Left forelimb (tissue), 1 donor: ENCODE results near the gene BCAR3.

Experiments
- DNase-seq: peaks from one replicate; pipeline ENCODE4 v3.0.0-alpha.2; 2018; ENCODE audit warnings: low spot score

Gene BCAR3

DNA sequence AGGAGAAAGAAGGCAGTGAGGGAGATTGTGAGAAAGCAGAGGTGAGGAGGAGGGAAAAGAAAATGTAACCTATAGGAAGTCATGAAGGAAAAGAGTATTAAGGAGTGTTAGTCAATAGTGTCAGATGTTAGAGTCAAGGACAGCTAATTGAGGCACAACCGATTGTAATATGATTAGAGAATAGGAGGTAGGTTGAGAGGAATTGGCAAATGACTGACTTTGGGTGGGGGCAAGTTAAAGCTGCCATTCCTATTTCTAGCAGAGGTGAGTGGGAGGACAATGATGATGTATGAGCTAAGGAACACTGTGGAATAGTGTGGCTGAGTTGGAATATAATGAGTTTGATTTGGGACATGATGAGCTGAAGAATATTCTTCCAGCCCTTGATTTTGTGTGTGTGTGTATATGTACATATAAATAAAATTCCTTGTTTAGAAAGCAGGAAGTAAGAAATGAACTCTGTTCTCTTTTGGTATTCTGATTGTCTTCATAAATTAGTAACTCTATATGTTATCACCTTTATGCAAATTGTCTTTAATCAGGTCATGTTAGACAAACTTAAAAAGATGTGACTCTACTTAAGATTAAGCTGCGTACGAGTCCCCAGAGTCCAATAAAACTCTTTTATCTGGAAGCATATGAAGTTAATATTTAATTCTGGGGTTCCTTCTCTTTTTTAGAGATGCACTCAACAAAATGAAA lies 135.3 kb downstream of the BCAR3 start:
- no peak for DNase-seq

DNA sequence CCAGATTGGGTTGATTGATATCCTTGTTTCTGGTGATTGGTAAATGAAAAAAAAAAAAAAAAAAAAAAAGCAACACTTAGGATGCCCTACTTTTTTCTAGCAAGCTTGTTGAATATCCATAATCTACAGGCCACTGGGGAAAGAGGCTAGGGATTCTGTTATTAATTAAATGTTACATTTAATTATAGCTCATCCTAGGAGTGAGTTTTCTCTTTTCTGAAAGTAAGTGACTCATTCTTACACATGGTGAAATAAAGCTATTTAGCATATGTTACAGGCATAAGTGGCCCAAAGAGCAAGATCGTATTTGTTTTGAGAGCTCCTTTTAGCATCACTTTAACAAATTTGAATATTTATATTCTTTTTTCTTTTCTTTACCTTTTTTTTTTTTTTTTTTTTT lies 139.2 kb downstream of the BCAR3 start:
- DNase-seq: no peak

DNA sequence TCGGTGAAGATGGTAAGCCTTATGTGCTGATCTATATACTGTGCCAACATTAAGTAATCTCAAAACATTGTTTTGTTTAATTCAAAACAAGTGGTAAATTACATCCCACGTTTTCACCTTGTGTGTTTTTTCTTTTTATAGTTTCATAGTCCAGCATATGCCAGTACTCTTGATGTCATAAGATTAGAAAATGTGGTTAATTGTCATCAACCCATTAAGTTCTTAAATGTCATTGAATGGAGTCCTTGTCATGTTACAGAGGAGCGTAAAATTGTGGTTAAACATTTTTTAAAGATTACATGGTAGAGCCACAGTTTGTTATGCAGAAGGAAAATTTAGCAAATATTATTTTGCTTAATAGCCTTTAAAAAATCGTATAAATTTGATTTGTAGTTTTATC lies 140.6 kb downstream of the BCAR3 start:
- DNase-seq: no peak

DNA sequence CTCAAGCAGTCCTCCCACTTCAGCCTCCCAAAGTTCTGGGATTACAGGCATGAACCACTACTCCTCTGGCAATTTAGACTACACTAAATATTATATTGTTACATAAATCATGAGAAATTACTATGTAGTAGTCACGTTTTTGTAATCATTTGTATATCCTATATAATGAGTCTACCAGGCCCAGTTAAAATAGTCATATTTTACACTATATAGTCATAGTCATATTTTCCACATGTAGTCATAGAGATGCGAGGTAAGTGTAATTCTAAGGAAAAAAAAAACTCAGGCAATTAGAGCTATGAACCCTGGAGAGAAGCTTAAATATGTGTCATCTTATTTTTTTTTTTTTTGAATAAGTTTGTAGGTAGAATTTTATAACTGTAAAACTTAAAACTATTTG lies 143.7 kb downstream of the BCAR3 start:
- DNase-seq: no peak

DNA sequence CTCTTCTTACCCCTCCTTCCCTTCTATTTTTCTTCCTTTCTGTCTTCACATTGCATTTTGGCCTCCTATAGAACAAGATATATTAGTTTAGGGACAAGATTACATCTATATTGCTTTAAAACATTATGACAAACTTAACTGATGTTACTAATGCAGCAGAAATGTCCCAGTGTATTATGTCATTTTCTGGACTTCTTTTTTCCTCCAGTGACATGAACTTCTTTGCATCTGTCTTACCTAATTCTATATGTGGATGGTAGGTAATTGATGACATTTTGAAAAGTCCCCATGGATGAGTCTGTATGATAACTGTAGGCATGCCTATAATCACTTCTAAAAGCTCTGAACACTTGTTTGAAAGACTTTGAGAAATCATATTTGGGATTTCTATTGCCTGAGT lies 144.2 kb downstream of the BCAR3 start:
- DNase-seq: no peak

DNA sequence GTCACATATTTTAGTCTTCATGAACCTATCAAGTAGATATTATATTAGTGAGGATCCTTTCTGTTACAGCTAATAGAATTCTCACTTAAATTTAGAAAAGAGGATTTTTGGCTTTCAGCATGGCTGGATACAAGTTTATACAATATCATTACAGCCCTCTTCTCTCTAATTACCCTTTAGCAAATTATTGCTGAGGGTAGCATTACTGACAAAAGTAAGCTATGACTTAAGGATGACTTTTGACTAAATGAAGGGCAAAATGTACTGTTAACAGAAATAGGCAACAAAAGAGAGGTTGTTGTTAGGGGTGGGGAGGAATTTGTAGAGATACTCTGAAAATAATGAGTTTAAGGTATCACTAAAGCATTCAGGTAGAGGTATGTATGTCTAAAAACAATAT lies 148.0 kb downstream of the BCAR3 start:
- DNase-seq: no peak

DNA sequence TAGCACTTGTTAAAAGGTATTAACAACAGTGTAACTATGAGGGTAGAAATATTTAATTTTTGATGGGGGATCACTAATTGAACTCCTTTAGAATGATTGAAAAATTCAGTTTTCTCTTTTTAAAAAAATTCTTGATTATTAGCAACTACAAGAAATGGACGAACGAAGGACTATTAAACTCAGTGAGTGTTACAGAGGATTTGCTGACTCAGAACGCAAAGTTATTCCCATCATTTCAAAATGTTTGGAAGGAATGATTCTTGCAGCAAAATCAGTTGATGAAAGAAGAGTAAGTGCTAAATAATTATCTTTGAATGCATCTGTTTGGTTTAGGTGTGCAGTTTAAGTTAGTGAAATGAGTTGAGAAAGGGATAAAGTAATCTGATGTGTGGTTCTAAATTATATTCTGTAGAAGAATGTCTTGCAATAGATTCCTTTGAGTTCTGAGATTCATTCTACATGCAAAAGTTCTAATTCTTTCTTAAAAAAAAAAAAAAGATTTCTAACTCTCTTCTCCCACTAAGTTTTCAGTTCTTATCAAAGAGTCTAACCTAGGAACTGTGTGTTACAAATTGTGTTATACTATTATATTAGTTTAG lies 148.8 kb downstream of the BCAR3 start:
- DNase-seq: no peak

DNA sequence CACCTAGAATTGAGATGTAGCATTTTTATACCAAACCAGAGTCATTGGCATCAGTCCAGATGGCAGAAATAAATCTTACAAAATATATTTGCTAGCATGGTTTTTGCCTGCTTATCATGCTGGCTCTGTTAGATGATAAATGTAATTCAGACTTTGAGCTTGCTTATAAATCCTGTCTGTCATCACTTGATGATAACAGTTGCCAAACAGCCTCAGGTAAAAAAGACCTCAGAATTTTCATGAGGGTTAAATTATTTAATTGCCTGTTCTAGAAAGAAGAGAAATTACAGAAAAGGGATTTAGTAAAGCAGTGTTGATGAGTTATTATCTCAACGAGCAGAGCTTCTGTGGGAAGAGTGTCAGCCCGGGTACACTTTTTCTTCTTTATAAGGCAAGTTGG lies 150.4 kb downstream of the BCAR3 start:
- no peak for DNase-seq

DNA sequence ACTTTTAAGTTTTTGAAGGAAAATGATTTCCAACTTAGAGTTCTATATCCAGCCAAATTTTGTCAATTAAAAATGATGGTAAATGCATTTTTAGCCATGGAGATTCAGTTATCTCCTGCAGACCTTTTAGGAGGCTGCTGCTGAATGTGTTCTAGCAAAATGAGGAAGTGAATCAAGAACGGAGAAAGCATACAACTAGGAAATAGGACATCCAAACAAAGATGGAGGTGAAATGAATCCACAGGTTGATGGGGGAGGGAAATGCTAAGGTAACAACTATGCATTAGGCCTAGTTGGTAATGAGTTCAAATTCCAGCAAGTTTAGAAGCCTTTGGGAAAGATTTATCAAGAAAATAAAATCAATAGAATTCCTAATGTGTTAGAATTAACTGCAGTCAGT lies 153.2 kb downstream of the BCAR3 start:
- no peak for DNase-seq

DNA sequence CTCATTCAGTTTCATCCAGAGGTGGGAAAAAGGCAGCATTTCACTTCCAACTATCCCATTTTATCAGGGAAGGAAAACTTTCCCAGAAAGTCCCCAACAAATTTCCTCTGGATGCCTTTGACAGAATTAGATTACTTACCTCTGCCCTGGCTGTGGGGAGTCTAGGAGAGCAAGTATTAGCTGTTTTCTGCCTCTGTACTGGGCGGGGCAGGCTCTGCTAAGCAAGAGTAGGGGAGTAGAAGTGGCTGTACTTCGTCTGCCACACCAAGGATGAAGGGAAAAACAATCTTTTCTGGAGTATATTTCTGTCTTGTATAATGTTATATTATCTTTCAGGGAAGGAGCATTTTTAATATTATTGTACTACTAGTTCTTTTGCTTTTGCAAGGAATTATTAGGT lies 155.2 kb downstream of the BCAR3 start:
- no peak for DNase-seq

DNA sequence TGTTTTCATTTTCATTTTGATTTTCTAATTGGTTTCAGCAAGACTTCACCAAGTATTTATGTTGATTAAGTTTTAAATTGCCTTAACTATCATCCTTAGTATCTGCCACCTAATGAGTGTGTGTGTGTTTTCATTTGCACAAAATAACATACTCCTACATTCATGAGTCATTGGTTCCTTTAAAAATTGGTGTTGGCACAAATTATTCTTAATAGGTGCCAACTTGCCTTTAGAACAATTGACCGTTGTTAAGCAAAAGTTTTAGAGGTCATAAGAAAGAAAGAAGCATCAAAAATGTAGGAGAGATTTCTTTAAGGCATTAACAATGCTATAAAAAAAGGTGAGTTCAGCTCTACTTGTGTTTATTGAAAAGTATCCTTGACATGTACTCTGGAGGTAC lies 156.2 kb downstream of the BCAR3 start:
- no peak for DNase-seq

DNA sequence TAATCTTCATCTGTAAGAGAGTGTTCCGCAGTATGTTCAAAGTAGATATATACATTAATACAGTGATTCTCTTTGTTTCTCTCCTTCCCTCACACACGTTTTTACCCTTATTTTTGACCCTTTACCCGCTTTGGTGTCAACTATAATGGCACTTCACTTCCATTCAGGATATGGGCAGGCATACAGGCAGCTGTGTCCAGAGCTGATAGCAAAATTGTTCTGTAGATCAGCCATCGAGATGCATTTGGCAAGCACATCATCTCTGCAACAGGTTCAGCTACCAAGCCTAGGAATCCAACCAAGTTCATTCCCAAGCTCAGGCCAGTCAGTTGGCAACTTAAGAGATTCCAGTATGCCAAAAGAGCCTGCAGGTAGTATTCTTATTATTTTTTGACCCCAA lies 158.9 kb downstream of the BCAR3 start:
- DNase-seq: no peak

DNA sequence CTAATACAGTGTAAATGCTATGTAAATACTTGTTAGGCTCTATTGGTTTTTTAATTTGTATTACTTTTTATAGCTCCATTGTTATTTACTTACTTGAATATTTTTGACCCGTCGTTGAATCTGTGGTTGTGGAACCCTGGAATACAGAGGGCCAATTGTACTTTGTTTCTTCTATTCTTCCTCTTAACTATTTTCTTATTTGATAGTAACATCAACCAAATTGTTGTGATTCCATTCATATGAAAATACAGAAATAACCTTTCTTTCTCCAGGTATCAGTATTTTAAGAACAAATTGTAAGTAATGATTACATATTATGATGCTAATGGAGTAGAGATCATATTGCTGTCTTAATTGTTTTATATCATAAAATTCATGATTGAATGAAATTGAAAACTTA lies 160.0 kb downstream of the BCAR3 start:
- DNase-seq: no peak

DNA sequence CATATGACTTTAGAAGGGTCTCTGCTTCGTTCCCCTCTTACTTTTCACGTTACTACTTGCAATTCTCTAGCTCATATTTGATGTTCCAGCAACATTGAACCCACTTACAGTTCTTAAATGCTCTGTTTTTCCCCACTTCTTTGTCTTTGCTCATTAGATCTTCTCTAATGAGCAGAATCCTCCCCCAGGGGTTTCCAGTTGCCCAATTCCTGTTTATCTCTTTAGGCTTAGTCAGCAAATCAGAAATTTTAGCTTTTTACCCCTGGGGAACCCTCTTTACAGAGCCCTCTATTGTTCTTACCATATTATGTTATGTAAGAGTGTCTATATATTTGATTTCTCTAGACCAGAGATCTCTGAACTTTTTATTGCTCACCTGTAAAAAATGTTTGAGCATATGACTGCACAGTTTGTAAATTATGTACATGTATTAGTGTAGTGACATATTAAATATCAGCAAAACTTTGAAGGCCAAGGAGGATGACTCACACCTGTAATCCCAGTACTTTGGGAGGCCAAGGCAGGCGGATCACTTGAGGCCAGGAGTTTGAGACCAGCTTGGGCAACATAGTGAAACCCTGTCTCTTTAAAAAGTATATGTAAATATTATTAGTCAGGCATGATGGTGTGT lies 162.3 kb downstream of the BCAR3 start:
- no peak for DNase-seq

DNA sequence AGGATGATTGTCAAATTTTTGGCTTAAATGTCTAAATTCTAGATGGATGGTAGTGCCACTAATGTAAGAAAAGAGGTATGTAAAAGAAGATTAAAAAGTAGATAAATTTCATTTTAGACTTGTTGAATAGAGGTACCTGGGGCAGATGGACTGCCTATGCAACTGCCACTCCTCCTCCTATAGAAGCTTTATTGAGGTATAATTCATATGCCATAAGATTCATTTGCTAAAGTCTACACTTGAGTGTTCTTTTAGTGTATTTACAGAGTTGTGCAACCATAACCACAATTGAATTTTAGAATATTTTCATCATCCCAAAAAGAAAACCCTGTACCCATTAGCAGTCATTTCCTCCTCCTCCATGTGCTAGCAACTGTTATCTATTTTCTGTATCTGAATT lies 163.1 kb downstream of the BCAR3 start:
- DNase-seq: no peak

DNA sequence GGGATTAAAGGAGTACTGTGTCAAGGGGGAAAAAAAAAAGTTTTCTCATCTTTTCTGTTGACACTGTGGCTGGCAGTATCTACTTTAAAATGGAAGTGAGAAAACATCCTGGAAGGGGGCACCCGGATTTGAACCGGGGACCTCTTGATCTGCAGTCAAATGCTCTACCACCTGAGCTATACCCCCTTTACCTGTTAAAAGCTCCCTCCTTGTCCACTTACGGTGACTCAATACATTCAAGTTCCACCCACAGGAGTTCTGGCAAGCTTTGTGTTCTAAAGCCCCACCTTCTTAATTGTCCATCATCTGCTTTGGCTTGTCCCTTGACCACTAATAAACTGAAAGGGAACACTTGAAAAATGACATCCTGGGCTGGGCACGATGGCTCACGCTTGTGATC lies 165.5 kb downstream of the BCAR3 start:
- DNase-seq: no peak
